Bronchial epithelial cell (primary cell): Measurements from ENCODE around the gene PIF1. TPM values are rescaled to one million over a fixed set of nuclear protein-coding genes. Genes with fewer than 3 reads are reported as not detected.
A peak's percentile ranks its signal among the peaks of the same experiment; 100 is the strongest.

Source experiments
- DNase-seq: peaks from one replicate; pipeline ENCODE4 v3.0.0-alpha.2; 2010; ENCODE audit warnings: low read depth
- FAIRE-seq: peaks from 2 replicates; lab custom pipeline; 2011; peaks lifted over from hg19 to GRCh38; lab: Jason Lieb, UNC
- H3K27me3 ChIP-seq: 2 replicates; pipeline ENCODE4 v1.5.1; 2011; ENCODE audit warnings: low read length; ENCODE audit not compliant: control insufficient read depth, insufficient read depth
- H3K36me3 ChIP-seq: 2 replicates; pipeline ENCODE4 v1.5.1; 2011; ENCODE audit warnings: low read length; ENCODE audit not compliant: control insufficient read depth, insufficient read depth
- H3K4me3 ChIP-seq: 2 replicates; pipeline ENCODE4 v1.5.1; 2011; ENCODE audit warnings: mild to moderate bottlenecking, low read depth, low read length, control low read depth
- total RNA-seq: library from RNA; depleted of rRNA; stranded (reverse); fragments of >200 nt; gene quantifications from 2 replicates; pipeline ENCODE4 v1.2.1, GENCODE V29; 2014
- TF ChIP-seq, protein P1 (sequence below): IDR thresholded peaks from 2 replicates; pipeline ENCODE4 v1.5.1; 2011; ENCODE audit warnings: mild to moderate bottlenecking, moderate library complexity, low read length, control low read depth, inconsistent platforms; ENCODE audit not compliant: insufficient read depth, severe bottlenecking

The PIF1 gene
- total RNA-seq, 1 donor from 2014 or later, result 0.26 TPM

DNA sequence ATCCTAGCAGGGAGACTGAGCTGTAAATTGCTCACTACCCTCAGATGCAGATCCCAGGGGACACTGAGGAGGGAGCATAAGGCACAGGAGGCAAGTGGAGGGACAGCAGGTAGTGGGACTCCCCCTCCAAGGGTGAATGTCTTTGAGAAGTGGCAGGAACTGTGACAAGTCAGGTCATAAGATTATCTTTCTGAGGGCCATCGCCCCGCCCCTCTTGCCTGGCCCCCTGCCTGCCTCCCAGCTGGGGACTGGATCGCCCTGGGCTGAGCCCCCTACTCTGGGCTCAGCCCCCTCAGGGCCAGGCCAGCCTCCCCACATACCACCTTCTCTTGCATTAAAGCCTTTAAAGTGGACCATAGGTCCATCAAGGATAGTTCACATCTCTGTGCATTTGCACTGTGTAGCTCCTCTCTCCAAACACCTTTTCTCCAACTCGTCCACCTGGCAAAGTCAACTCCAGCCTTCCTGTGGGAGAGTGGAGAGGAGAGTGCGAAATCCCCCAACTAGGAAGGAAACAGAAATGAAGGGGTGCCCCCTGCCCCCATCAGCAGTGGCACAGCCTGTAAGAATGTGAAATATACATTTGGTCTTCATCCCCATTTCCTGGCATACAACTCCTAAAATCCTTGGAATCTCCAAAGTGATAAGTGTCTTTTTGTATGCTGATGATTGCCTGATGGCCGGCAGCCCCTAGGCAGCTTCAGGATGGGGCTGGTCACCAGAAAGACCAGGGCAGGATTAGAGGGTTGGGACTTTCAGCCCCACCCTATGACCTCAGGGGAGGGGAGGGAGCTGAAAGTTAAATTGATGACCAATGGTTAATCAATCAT is 14.7 kb downstream of the PIF1 start:
- H3K36me3 ChIP-seq, result no peaks in the 10 kb centered on the region
- no peaks in the 10 kb centered on the region for H3K27me3 ChIP-seq
- no peak for DNase-seq
- H3K4me3 ChIP-seq, result no peak overlapping the region
- no peak for FAIRE-seq
- TF ChIP-seq, protein P1, sequence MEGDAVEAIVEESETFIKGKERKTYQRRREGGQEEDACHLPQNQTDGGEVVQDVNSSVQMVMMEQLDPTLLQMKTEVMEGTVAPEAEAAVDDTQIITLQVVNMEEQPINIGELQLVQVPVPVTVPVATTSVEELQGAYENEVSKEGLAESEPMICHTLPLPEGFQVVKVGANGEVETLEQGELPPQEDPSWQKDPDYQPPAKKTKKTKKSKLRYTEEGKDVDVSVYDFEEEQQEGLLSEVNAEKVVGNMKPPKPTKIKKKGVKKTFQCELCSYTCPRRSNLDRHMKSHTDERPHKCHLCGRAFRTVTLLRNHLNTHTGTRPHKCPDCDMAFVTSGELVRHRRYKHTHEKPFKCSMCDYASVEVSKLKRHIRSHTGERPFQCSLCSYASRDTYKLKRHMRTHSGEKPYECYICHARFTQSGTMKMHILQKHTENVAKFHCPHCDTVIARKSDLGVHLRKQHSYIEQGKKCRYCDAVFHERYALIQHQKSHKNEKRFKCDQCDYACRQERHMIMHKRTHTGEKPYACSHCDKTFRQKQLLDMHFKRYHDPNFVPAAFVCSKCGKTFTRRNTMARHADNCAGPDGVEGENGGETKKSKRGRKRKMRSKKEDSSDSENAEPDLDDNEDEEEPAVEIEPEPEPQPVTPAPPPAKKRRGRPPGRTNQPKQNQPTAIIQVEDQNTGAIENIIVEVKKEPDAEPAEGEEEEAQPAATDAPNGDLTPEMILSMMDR, result no peak

DNA sequence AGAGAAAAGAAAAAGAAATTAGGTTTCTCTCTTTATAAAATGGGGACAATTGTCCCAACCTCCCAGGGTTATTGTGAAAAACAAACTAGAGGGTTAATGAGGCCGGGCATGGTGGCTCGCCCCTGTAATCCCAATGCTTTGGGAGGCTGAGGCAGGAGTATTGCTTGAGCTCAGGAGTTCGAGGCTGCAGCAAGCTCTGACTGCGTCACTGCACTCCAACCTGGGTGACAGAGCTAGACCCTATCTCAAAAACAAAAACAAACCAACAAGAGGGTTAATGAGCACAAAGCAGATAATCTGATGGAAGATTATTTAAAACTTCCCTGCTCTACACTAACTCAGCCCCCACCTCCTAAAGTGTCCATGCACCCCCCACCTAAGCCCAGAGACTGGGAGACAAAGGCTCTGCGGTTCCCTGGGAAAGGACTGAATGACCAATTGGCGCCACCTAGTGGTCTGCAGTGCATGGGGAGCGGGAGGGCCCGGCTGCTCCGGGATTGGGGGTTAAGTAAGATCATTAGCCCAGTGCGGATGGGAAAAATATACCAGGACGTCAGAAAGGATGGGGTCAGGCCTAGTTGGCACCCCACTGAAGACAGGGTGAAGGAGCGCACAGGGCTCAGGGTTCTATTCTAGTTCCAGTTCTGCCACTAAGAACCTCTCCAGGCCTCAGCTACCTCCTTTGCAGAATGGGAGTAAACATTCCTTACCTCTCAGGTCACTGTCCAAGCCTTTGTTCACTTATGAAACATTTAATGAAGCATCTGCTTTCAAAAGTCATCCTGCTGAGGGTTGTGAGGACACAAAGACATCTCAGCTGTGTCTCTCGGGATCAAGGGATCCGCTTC is 15.6 kb downstream of the PIF1 start:
- TF ChIP-seq, protein P1, result peak; percentile 89
- Histone ChIP-seq H3K4me3 (no peak overlapping the region), H3K27me3 (no peaks in the 10 kb centered on the region), H3K36me3 (no peaks in the 10 kb centered on the region)
- no peak for FAIRE-seq
- DNase-seq, result peak; percentile 47

- TF ChIP-seq, protein P1, result no peak
- no peaks in the 10 kb centered on the region for H3K27me3 ChIP-seq
- FAIRE-seq (no peak), DNase-seq (no peak)
- H3K4me3 ChIP-seq, result no peak overlapping the region
- no peaks in the 10 kb centered on the region for H3K36me3 ChIP-seq
Measured at GRCh38 chr15:64808785-64809453, 16.5 kb downstream of the PIF1 start.

- Histone ChIP-seq H3K36me3 (no peaks in the 10 kb centered on the region), H3K4me3 (no peak overlapping the region), H3K27me3 (no peaks in the 10 kb centered on the region)
- TF ChIP-seq, protein P1, result no peak
- DNase-seq (no peak), FAIRE-seq (no peak)
Measured at GRCh38 chr15:64807751-64808222, 17.7 kb downstream of the PIF1 start.

DNA sequence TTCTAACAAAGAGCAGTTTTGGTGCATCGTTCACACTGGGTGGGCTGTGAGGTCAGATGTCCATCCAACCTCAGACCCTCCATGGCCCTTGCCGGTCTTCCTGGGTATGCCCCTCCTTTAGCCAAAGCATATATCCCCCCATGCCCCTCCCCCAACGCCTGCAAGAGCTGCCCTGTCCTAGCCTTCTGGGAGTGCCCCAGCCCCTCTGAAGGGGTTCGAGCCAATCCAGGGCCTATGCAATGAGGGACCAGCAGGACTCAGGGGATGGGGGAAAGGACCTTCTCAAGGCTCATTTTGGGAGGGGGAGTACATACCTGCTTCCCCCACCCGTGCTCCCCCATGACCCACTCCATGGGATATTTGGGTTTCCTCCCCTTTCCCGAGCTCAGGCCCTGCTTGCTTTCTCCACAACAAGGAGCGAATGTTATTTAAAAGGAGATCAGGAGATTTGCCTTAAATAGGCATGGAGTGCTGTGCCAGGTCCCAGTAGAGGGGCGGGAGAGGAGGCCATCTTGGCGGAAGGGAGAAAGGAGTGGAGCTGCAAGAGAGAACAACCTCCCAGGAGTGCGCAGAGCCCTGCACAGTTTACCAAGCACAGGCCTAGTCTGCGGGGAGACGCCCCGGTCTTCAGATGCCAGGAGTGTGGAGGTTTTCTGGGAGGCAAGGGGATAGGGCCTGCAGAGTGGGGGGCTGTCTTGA is 18.2 kb downstream of the PIF1 start:
- H3K27me3 ChIP-seq, result no peaks in the 10 kb centered on the region
- FAIRE-seq (no peak), DNase-seq (no peak)
- H3K36me3 ChIP-seq, result no peaks in the 10 kb centered on the region
- TF ChIP-seq, protein P1, result no peak
- no peak overlapping the region for H3K4me3 ChIP-seq
